ENCODE results near the gene TOM1L2.

The TOM1L2 gene

GRCh38 chr17:17951524-17951923 lies 20.7 kb downstream of the TOM1L2 start:
- FAIRE-seq (no peak), DNase-seq (ENCODE audit: insufficient read length, low spot score) (no peak)
- TF ChIP-seq SPI1 (IDR thresholded peaks at IDR 0.05; ENCODE audit: low read depth, low read length) (no peak), TAF1 (IDR thresholded peaks at IDR 0.05; ENCODE audit: low read depth, low read length) (no peak), PAX5 (IDR thresholded peaks at IDR 0.05; ENCODE audit: insufficient read depth, low read length, severe bottlenecking) (no peak)

- TF ChIP-seq SPI1 (IDR thresholded peaks at IDR 0.05; ENCODE audit: low read depth, low read length) (no peak), POLR2AphosphoS5 (IDR thresholded peaks at IDR 0.05; ENCODE audit: low read depth, low read length) (no peak), TAF1 (IDR thresholded peaks at IDR 0.05; ENCODE audit: low read depth, low read length) (no peak), POU2F2 (IDR thresholded peaks at IDR 0.05; ENCODE audit: low read depth, low read length) (no peak)
- FAIRE-seq (no peak), DNase-seq (ENCODE audit: insufficient read length, low spot score) (no peak)
These were observed 21.4 kb downstream of the TOM1L2 start for GRCh38 chr17:17950806-17951205.

- FAIRE-seq (no peak), DNase-seq (ENCODE audit: insufficient read length, low spot score) (no peak)
- TF ChIP-seq SPI1 (IDR thresholded peaks at IDR 0.05; ENCODE audit: low read depth, low read length) (no peak), POU2F2 (IDR thresholded peaks at IDR 0.05; ENCODE audit: low read depth, low read length) (no peak), POLR2A (IDR thresholded peaks at IDR 0.05; ENCODE audit: low read depth, low read length) (no peak), PAX5 (IDR thresholded peaks at IDR 0.05; ENCODE audit: insufficient read depth, low read length, severe bottlenecking) (no peak), POLR2AphosphoS5 (IDR thresholded peaks at IDR 0.05; ENCODE audit: low read depth, low read length) (no peak), TAF1 (IDR thresholded peaks at IDR 0.05; ENCODE audit: low read depth, low read length) (no peak)
These were observed 21.9 kb downstream of the TOM1L2 start for GRCh38 chr17:17950347-17950746.

GRCh38 chr17:17947966-17948365 lies 24.2 kb downstream of the TOM1L2 start:
- no peak for FAIRE-seq
- TF ChIP-seq POLR2A (IDR thresholded peaks at IDR 0.05; ENCODE audit: low read depth, low read length) (no peak), TAF1 (IDR thresholded peaks at IDR 0.05; ENCODE audit: low read depth, low read length) (no peak), SPI1 (IDR thresholded peaks at IDR 0.05; ENCODE audit: low read depth, low read length) (no peak), POLR2AphosphoS5 (IDR thresholded peaks at IDR 0.05; ENCODE audit: low read depth, low read length) (no peak), PAX5 (IDR thresholded peaks at IDR 0.05; ENCODE audit: insufficient read depth, low read length, severe bottlenecking) (no peak), POU2F2 (IDR thresholded peaks at IDR 0.05; ENCODE audit: low read depth, low read length) (no peak)
- no peak for DNase-seq (ENCODE audit: insufficient read length, low spot score)

GRCh38 chr17:17947309-17947708 lies 24.9 kb downstream of the TOM1L2 start:
- FAIRE-seq, result no peak
- DNase-seq (ENCODE audit: insufficient read length, low spot score), result no peak
- TF ChIP-seq POLR2AphosphoS5 (IDR thresholded peaks at IDR 0.05; ENCODE audit: low read depth, low read length) (no peak), SPI1 (IDR thresholded peaks at IDR 0.05; ENCODE audit: low read depth, low read length) (no peak), TAF1 (IDR thresholded peaks at IDR 0.05; ENCODE audit: low read depth, low read length) (no peak), POLR2A (IDR thresholded peaks at IDR 0.05; ENCODE audit: low read depth, low read length) (no peak)

GRCh38 chr17:17946093-17946492 lies 26.1 kb downstream of the TOM1L2 start:
- no peak for DNase-seq (ENCODE audit: insufficient read length, low spot score)
- FAIRE-seq, result no peak
- no peak for TF ChIP-seq POLR2AphosphoS5 (IDR thresholded peaks at IDR 0.05; ENCODE audit: low read depth, low read length)
- no peak for TF ChIP-seq POU2F2 (IDR thresholded peaks at IDR 0.05; ENCODE audit: low read depth, low read length)
- TF ChIP-seq SPI1 (IDR thresholded peaks at IDR 0.05; ENCODE audit: low read depth, low read length), result no peak
- TF ChIP-seq PAX5 (IDR thresholded peaks at IDR 0.05; ENCODE audit: insufficient read depth, low read length, severe bottlenecking), result no peak
- no peak for TF ChIP-seq TAF1 (IDR thresholded peaks at IDR 0.05; ENCODE audit: low read depth, low read length)
- no peak for TF ChIP-seq POLR2A (IDR thresholded peaks at IDR 0.05; ENCODE audit: low read depth, low read length)

GRCh38 chr17:17944743-17945142 lies 27.5 kb downstream of the TOM1L2 start:
- TF ChIP-seq PAX5 (IDR thresholded peaks at IDR 0.05; ENCODE audit: insufficient read depth, low read length, severe bottlenecking) (no peak), SPI1 (IDR thresholded peaks at IDR 0.05; ENCODE audit: low read depth, low read length) (no peak), POLR2AphosphoS5 (IDR thresholded peaks at IDR 0.05; ENCODE audit: low read depth, low read length) (no peak)
- no peak for DNase-seq (ENCODE audit: insufficient read length, low spot score)
- no peak for FAIRE-seq

- no peak for FAIRE-seq
- TF ChIP-seq POLR2AphosphoS5 (IDR thresholded peaks at IDR 0.05; ENCODE audit: low read depth, low read length), result no peak
- TF ChIP-seq PAX5 (IDR thresholded peaks at IDR 0.05; ENCODE audit: insufficient read depth, low read length, severe bottlenecking), result no peak
- no peak for TF ChIP-seq POLR2A (IDR thresholded peaks at IDR 0.05; ENCODE audit: low read depth, low read length)
- no peak for TF ChIP-seq POU2F2 (IDR thresholded peaks at IDR 0.05; ENCODE audit: low read depth, low read length)
- no peak for TF ChIP-seq SPI1 (IDR thresholded peaks at IDR 0.05; ENCODE audit: low read depth, low read length)
- no peak for TF ChIP-seq TAF1 (IDR thresholded peaks at IDR 0.05; ENCODE audit: low read depth, low read length)
- DNase-seq (ENCODE audit: insufficient read length, low spot score), result no peak
These were observed 28.0 kb downstream of the TOM1L2 start for GRCh38 chr17:17944242-17944641.

GRCh38 chr17:17943281-17943984 lies 28.8 kb downstream of the TOM1L2 start:
- FAIRE-seq (no peak), DNase-seq (ENCODE audit: insufficient read length, low spot score) (no peak)
- TF ChIP-seq SPI1 (IDR thresholded peaks at IDR 0.05; ENCODE audit: low read depth, low read length) (no peak), POLR2AphosphoS5 (IDR thresholded peaks at IDR 0.05; ENCODE audit: low read depth, low read length) (no peak), POU2F2 (IDR thresholded peaks at IDR 0.05; ENCODE audit: low read depth, low read length) (no peak), PAX5 (IDR thresholded peaks at IDR 0.05; ENCODE audit: insufficient read depth, low read length, severe bottlenecking) (no peak), TAF1 (IDR thresholded peaks at IDR 0.05; ENCODE audit: low read depth, low read length) (no peak), POLR2A (IDR thresholded peaks at IDR 0.05; ENCODE audit: low read depth, low read length) (no peak)

- TF ChIP-seq SPI1 (IDR thresholded peaks at IDR 0.05; ENCODE audit: low read depth, low read length), result no peak
- no peak for TF ChIP-seq POU2F2 (IDR thresholded peaks at IDR 0.05; ENCODE audit: low read depth, low read length)
- no peak for TF ChIP-seq PAX5 (IDR thresholded peaks at IDR 0.05; ENCODE audit: insufficient read depth, low read length, severe bottlenecking)
- TF ChIP-seq TAF1 (IDR thresholded peaks at IDR 0.05; ENCODE audit: low read depth, low read length), result no peak
- TF ChIP-seq POLR2AphosphoS5 (IDR thresholded peaks at IDR 0.05; ENCODE audit: low read depth, low read length), result no peak
- TF ChIP-seq POLR2A (IDR thresholded peaks at IDR 0.05; ENCODE audit: low read depth, low read length), result no peak
- DNase-seq (ENCODE audit: insufficient read length, low spot score) (no peak), FAIRE-seq (no peak)
These were observed 29.4 kb downstream of the TOM1L2 start for GRCh38 chr17:17942846-17943245.

Measured in GM12891 (cell line).